ENCODE measurements around the gene ATXN1.

Gene ATXN1

DNA sequence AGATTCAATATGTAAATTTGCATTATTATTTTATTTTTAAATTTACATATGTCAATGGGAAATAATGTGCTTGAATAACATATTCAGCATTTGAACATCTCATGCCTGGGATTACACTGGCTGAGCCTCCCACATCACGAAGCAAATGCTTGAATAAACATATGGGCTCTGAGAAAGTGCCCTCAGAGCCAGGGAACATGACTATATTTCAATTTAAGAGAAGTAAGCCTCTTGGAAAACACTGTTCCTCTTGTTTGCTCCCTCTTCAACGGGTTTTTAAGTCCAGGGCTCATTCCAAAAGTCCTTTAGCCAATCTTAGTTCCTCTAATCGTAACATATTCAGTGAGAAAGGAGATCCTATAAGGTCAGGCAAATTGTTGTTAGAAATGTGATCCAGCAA lies 400.9 kb downstream of the ATXN1 start:
- no peak for TF ChIP-seq CTCF (IDR thresholded peaks at IDR 0.05; ENCODE audit: insufficient read depth, low read length)
- no peak for TF ChIP-seq REST (IDR thresholded peaks at IDR 0.05; ENCODE audit: insufficient replicate concordance, low read depth)
- Histone ChIP-seq H3K4me3 (replicated peaks; ENCODE audit: insufficient read depth, low read length) (no peak overlapping the region), H3K27ac (replicated peaks) (no peak overlapping the region), H3K27me3 (ENCODE audit: insufficient read depth, poor library complexity, severe bottlenecking) (no peaks in the 10 kb centered on the region)
- no peak for DNase-seq (ENCODE audit: low read depth in 1 of 2, low spot score in 1 of 2)

- no peak for TF ChIP-seq REST (IDR thresholded peaks at IDR 0.05; ENCODE audit: insufficient replicate concordance, low read depth)
- TF ChIP-seq POLR2AphosphoS5 (IDR thresholded peaks at IDR 0.05; ENCODE audit: low read depth): no peak
- TF ChIP-seq GABPA (IDR thresholded peaks at IDR 0.05; ENCODE audit: low read depth): no peak
- no peak for TF ChIP-seq SPI1 (IDR thresholded peaks at IDR 0.05; ENCODE audit: borderline replicate concordance, low read depth)
- no peak for TF ChIP-seq CTCF (IDR thresholded peaks at IDR 0.05; ENCODE audit: insufficient read depth, low read length)
- H3K27ac ChIP-seq (replicated peaks): no peak overlapping the region
- no peak overlapping the region for H3K4me3 ChIP-seq (replicated peaks; ENCODE audit: insufficient read depth, low read length)
- H3K27me3 ChIP-seq (ENCODE audit: insufficient read depth, poor library complexity, severe bottlenecking): no peaks in the 10 kb centered on the region
- no peak for DNase-seq (ENCODE audit: low read depth in 1 of 2, low spot score in 1 of 2)
These were observed 401.7 kb downstream of the ATXN1 start for GRCh38 chr6:16359563-16359962.

GRCh38 chr6:16358531-16359138 lies 402.6 kb downstream of the ATXN1 start:
- TF ChIP-seq POLR2AphosphoS5 (IDR thresholded peaks at IDR 0.05; ENCODE audit: low read depth) (no peak), SPI1 (IDR thresholded peaks at IDR 0.05; ENCODE audit: borderline replicate concordance, low read depth) (no peak), REST (IDR thresholded peaks at IDR 0.05; ENCODE audit: insufficient replicate concordance, low read depth) (no peak), GABPA (IDR thresholded peaks at IDR 0.05; ENCODE audit: low read depth) (no peak), CTCF (IDR thresholded peaks at IDR 0.05; ENCODE audit: insufficient read depth, low read length) (no peak)

More at GRCh38 chr6:16358531-16359138, 402.6 kb downstream of the ATXN1 start:
- DNase-seq (ENCODE audit: low read depth in 1 of 2, low spot score in 1 of 2): no peak
- H3K4me3 ChIP-seq (replicated peaks; ENCODE audit: insufficient read depth, low read length): no peak overlapping the region
- H3K27me3 ChIP-seq (ENCODE audit: insufficient read depth, poor library complexity, severe bottlenecking): no peaks in the 10 kb centered on the region
- no peak overlapping the region for H3K27ac ChIP-seq (replicated peaks)

Measured in HL-60 (cell line).